Measurements from ENCODE around the gene DPCD. TPM values are rescaled to one million over a fixed set of nuclear protein-coding genes. Genes with fewer than 3 reads are reported as not detected.

The DPCD gene
- total and polyA plus RNA-seq, 4 donors = 5.1 to 6.9 (median 5.6) TPM

DNA sequence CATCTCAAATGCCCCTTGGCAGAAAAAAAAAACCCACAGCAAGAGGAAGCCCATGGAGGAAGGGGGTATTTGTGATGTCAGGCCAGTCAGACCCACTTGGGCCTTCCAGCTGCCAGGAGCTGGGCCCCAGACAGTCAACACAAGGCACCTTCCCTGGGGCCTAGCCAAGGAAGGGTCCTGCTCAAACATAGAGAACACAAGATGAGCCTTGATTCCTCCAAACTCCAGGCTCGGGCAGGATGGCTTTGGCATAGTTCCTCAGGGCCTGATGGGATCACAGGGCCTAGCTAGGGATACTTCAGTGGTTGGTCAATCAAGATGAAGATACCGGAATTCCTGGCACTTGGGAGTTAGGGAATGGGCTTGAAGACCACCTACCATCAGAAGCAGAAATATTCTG is 30.8 kb downstream of the DPCD start:
- peaks cover 0 to 32% (median 11%) of the 10 kb centered on the region in 4 donors for H3K36me3 ChIP-seq (ENCODE audit: control insufficient read depth in 4 of 4, insufficient read depth in 3 of 4, low read depth in 1 of 4, low read length in 3 of 4)
- H3K4me1 ChIP-seq (ENCODE audit: control insufficient read depth in 4 of 4, insufficient read depth in 4 of 4, low read length in 3 of 4) = no peaks in the 10 kb centered on the region
- no peak overlapping the region for H3K9ac ChIP-seq (ENCODE audit: low read depth in 1 of 2, low read length in 2 of 2)
- H3K27me3 ChIP-seq (ENCODE audit: control insufficient read depth in 4 of 4, insufficient read depth in 4 of 4, low read length in 3 of 4) = no peaks in the 10 kb centered on the region
- H3K4me3 ChIP-seq (ENCODE audit: low read depth in 1 of 3, low read length in 3 of 3) = no peak overlapping the region
- WGBS = 92% methylated on average over 2 of the region's 2 CpGs
- no peak for DNase-seq (ENCODE audit: low spot score)
- H3K9me3 ChIP-seq (ENCODE audit: control insufficient read depth in 4 of 4, low read length in 3 of 4) = no peaks in the 10 kb centered on the region
- H3K27ac ChIP-seq (ENCODE audit: low read depth in 1 of 2, low read length in 2 of 2) = no peak overlapping the region
- TF ChIP-seq HNF4A (conservative IDR thresholded peaks at IDR 0.05) (no peak), YY1 (IDR thresholded peaks at IDR 0.05) (no peak), RAD21 (IDR thresholded peaks at IDR 0.05) (no peak), FOXA1 (IDR thresholded peaks at IDR 0.05) (no peak), RXRA (IDR thresholded peaks at IDR 0.05) (no peak), ATF3 (IDR thresholded peaks at IDR 0.05) (no peak), FOXA2 (IDR thresholded peaks at IDR 0.05) (no peak), EGR1 (IDR thresholded peaks at IDR 0.05; ENCODE audit: low read depth in 2 of 2) (no peak), TAF1 (conservative IDR thresholded peaks at IDR 0.05) (no peak), GABPA (IDR thresholded peaks at IDR 0.05 in 1 of 2, conservative IDR thresholded peaks at IDR 0.05 in 1 of 2) (no peak), ZBTB33 (IDR thresholded peaks at IDR 0.05) (no peak), JUND (IDR thresholded peaks at IDR 0.05) (no peak), NR2F2 (IDR thresholded peaks at IDR 0.05) (no peak), CTCF (IDR thresholded peaks at IDR 0.05; ENCODE audit: low read depth, low read length, missing input control) (no peak)

GRCh38 chr10:101619983-101620382 is 31.9 kb downstream of the DPCD start:
- Histone ChIP-seq H3K4me1 (ENCODE audit: control insufficient read depth in 4 of 4, insufficient read depth in 4 of 4, low read length in 3 of 4) (no peaks in the 10 kb centered on the region), H3K36me3 (ENCODE audit: control insufficient read depth in 4 of 4, insufficient read depth in 3 of 4, low read depth in 1 of 4, low read length in 3 of 4) (peaks cover 0 to 41% (median 11%) of the 10 kb centered on the region in 4 donors), H3K9me3 (ENCODE audit: control insufficient read depth in 4 of 4, low read length in 3 of 4) (no peaks in the 10 kb centered on the region), H3K9ac (ENCODE audit: low read depth in 1 of 2, low read length in 2 of 2) (no peak overlapping the region), H3K4me3 (ENCODE audit: low read depth in 1 of 3, low read length in 3 of 3) (no peak overlapping the region), H3K27me3 (ENCODE audit: control insufficient read depth in 4 of 4, insufficient read depth in 4 of 4, low read length in 3 of 4) (no peaks in the 10 kb centered on the region), H3K27ac (ENCODE audit: low read depth in 1 of 2, low read length in 2 of 2) (no peak overlapping the region)
- no peak for DNase-seq (ENCODE audit: low spot score)
- WGBS = 99% methylated on average over 6 of the region's 6 CpGs
- TF ChIP-seq YY1 (IDR thresholded peaks at IDR 0.05) = no peak
- TF ChIP-seq EGR1 (IDR thresholded peaks at IDR 0.05; ENCODE audit: low read depth in 2 of 2) = no peak
- TF ChIP-seq RXRA (IDR thresholded peaks at IDR 0.05) = no peak
- no peak for TF ChIP-seq NR2F2 (IDR thresholded peaks at IDR 0.05)
- TF ChIP-seq ATF3 (IDR thresholded peaks at IDR 0.05) = no peak
- TF ChIP-seq SP1 (IDR thresholded peaks at IDR 0.05) = no peak
- TF ChIP-seq, protein P1, sequence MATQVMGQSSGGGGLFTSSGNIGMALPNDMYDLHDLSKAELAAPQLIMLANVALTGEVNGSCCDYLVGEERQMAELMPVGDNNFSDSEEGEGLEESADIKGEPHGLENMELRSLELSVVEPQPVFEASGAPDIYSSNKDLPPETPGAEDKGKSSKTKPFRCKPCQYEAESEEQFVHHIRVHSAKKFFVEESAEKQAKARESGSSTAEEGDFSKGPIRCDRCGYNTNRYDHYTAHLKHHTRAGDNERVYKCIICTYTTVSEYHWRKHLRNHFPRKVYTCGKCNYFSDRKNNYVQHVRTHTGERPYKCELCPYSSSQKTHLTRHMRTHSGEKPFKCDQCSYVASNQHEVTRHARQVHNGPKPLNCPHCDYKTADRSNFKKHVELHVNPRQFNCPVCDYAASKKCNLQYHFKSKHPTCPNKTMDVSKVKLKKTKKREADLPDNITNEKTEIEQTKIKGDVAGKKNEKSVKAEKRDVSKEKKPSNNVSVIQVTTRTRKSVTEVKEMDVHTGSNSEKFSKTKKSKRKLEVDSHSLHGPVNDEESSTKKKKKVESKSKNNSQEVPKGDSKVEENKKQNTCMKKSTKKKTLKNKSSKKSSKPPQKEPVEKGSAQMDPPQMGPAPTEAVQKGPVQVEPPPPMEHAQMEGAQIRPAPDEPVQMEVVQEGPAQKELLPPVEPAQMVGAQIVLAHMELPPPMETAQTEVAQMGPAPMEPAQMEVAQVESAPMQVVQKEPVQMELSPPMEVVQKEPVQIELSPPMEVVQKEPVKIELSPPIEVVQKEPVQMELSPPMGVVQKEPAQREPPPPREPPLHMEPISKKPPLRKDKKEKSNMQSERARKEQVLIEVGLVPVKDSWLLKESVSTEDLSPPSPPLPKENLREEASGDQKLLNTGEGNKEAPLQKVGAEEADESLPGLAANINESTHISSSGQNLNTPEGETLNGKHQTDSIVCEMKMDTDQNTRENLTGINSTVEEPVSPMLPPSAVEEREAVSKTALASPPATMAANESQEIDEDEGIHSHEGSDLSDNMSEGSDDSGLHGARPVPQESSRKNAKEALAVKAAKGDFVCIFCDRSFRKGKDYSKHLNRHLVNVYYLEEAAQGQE (IDR thresholded peaks at IDR 0.05) = no peak
- TF ChIP-seq RAD21 (IDR thresholded peaks at IDR 0.05) = no peak
- no peak for TF ChIP-seq HNF4G (IDR thresholded peaks at IDR 0.05)
- TF ChIP-seq CTCF (IDR thresholded peaks at IDR 0.05; ENCODE audit: low read depth, low read length, missing input control) = no peak

Data from liver (tissue), 9 donors.